HEK293T (cell line): ENCODE measurements around the gene BBS9.

Source experiments
- BHLHE40 ChIP-seq: fragments of 450-650 bp; IDR thresholded peaks from 2 replicates; pipeline ENCODE4 v1.6.1; 2016; ENCODE audit warnings: mild to moderate bottlenecking, moderate library complexity, borderline replicate concordance
- ELF4 ChIP-seq: fragments of 450-650 bp; IDR thresholded peaks from 2 replicates; pipeline ENCODE4 v1.6.1; 2017; ENCODE audit warnings: antibody characterized with exemption
- FOXA1 ChIP-seq: fragments of 450-650 bp; IDR thresholded peaks from 2 replicates; pipeline ENCODE4 v1.6.1; 2016; ENCODE audit warnings: mild to moderate bottlenecking
- FOXM1 ChIP-seq: fragments of 450-650 bp; IDR thresholded peaks from 2 replicates; pipeline ENCODE4 v1.6.1; 2017; ENCODE audit warnings: mild to moderate bottlenecking, borderline replicate concordance
- L3MBTL2 ChIP-seq: fragments of 450-650 bp; conservative IDR thresholded peaks from 2 replicates; pipeline ENCODE4 v1.6.1; 2016; ENCODE audit warnings: mild to moderate bottlenecking
- NFRKB ChIP-seq: fragments of 450-650 bp; IDR thresholded peaks from 2 replicates; pipeline ENCODE4 v1.6.1; 2016; ENCODE audit warnings: mild to moderate bottlenecking, moderate library complexity
- PKNOX1 ChIP-seq: fragments of 450-650 bp; IDR thresholded peaks from 2 replicates; pipeline ENCODE4 v1.6.1; 2016
- SP1 ChIP-seq: fragments of 450-650 bp; IDR thresholded peaks from 2 replicates; pipeline ENCODE4 v1.6.1; 2017
- SUZ12 ChIP-seq: fragments of 450-650 bp; IDR thresholded peaks from 2 replicates; pipeline ENCODE4 v1.6.1; 2016; ENCODE audit warnings: mild to moderate bottlenecking

DNA sequence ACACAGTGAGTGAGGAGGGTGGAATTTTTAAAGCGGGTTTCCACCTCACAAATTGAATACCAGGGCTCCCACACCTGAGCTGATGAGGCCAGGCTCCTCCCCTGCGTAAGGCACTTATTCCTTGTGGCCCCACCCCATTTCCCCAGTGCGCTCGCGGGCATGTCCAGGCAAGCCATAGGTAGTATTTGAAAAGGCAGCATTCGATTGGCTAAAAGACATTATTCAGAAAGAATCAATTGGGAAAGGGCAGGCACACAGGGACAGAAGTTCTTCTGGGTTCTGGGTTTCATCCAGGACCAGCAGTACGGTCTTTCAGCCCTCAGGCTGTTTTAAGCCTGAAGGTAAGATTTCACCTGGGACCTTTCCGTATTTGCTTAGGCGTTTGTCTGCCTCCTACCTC, 222.3 kb downstream of the BBS9 start:
- TF ChIP-seq PKNOX1: no peak
- TF ChIP-seq SP1: no peak
- TF ChIP-seq NFRKB: no peak
- no peak for TF ChIP-seq FOXA1
- no peak for TF ChIP-seq BHLHE40
- no peak for TF ChIP-seq L3MBTL2
- TF ChIP-seq FOXM1: no peak
- TF ChIP-seq SUZ12: no peak
- TF ChIP-seq ELF4: no peak
